Fibroblast of mammary gland (primary cell): ENCODE measurements around the gene STMN1.

Experiments
- DNase-seq: peaks from one replicate; pipeline ENCODE4 v3.0.0-alpha.2; 2010; ENCODE audit warnings: low read depth
- H3K4me3 ChIP-seq: 2 replicates; pipeline ENCODE4 v1.5.1; 2011; ENCODE audit warnings: low read depth, mild to moderate bottlenecking, low read length, moderate library complexity; ENCODE audit not compliant: control insufficient read depth
- TF ChIP-seq, protein P1 (sequence below): conservative IDR thresholded peaks from 2 replicates; pipeline ENCODE4 v1.5.1; 2011; ENCODE audit warnings: low read depth, low read length, inconsistent platforms; ENCODE audit not compliant: control insufficient read depth, insufficient read depth

Gene STMN1

DNA sequence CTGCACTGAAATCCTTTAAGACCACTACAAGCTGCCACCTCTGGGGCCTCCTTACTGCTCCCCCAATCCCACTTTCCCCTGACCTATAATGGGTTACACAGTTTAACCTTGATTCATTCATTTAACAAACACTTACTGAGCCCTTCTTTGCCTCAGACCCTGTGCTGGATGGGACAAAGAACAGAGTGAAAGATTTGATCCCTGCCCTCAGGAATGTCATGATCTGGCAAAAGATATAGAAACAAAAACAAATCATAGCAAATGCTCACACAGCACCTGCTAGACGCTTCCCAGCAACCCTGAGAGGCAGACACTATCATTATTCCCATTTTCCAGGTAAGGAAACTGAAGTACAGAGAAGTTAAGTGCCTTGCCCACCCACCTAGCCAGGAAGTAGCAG is 39.9 kb downstream of the STMN1 start:
- no peak overlapping the region for H3K4me3 ChIP-seq
- TF ChIP-seq, protein P1, sequence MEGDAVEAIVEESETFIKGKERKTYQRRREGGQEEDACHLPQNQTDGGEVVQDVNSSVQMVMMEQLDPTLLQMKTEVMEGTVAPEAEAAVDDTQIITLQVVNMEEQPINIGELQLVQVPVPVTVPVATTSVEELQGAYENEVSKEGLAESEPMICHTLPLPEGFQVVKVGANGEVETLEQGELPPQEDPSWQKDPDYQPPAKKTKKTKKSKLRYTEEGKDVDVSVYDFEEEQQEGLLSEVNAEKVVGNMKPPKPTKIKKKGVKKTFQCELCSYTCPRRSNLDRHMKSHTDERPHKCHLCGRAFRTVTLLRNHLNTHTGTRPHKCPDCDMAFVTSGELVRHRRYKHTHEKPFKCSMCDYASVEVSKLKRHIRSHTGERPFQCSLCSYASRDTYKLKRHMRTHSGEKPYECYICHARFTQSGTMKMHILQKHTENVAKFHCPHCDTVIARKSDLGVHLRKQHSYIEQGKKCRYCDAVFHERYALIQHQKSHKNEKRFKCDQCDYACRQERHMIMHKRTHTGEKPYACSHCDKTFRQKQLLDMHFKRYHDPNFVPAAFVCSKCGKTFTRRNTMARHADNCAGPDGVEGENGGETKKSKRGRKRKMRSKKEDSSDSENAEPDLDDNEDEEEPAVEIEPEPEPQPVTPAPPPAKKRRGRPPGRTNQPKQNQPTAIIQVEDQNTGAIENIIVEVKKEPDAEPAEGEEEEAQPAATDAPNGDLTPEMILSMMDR, result no peak
- no peak for DNase-seq

DNA sequence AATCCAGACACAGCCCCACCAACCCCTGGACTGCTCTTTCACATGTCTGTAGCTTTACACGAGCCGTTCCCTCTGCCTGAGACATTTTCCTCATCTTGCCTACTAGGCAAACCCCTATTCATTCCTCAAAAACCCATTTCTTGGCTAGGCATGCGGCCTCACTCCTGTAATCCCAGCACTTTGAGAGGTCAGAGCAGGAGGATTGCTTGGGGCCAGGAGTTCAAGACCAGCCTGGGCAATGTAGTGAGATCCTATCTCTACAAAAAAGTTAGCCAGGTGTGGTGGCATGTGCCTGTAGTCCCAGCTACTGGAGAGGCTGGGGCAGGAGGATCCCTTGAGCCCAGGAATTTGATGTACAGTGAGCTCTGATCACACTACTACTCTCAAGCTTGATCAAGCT is 41.8 kb downstream of the STMN1 start:
- TF ChIP-seq, protein P1, result no peak

DNA sequence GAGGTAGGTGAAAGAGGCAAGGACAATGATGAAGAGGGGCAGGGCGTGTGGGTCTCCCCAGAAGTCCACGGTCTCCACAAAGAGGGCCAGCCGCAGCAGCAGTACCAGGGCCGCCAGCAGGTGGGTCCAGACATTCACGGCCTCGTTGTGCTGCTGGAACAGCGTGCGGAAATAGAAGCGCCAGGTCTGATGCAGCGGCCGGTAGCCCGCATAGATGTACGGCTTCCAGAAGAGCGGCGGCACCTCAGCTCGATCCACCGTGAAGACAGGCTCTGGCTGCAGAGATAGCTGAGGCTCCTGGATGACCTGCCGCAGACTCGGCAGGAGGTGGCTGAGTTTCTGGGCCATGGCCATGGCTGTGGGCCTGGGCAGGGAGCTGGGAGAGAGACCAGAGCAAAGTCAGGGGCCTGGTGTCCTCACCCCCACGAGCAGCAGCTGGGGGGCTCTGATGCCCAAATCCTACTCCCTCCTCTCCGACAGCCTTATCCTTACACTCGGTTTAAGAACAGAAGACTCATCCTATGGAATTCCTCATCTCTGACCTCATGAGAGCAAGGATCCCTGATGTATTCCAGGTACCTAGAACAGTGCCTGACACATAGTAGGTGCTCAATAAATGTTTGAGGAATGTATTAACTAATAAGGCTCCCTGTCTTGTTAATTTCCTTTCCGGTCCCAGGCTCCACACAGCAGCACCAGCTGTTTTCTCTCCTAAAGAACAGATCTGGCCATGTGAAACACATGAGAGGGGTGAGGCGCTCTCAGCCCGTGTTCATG is 42.5 kb downstream of the STMN1 start:
- no peak for DNase-seq
- TF ChIP-seq, protein P1, result no peak
- no peak overlapping the region for H3K4me3 ChIP-seq

More for the DNA sequence above, 41.8 kb downstream of the STMN1 start:
- no peak for DNase-seq
- no peak overlapping the region for H3K4me3 ChIP-seq

DNA sequence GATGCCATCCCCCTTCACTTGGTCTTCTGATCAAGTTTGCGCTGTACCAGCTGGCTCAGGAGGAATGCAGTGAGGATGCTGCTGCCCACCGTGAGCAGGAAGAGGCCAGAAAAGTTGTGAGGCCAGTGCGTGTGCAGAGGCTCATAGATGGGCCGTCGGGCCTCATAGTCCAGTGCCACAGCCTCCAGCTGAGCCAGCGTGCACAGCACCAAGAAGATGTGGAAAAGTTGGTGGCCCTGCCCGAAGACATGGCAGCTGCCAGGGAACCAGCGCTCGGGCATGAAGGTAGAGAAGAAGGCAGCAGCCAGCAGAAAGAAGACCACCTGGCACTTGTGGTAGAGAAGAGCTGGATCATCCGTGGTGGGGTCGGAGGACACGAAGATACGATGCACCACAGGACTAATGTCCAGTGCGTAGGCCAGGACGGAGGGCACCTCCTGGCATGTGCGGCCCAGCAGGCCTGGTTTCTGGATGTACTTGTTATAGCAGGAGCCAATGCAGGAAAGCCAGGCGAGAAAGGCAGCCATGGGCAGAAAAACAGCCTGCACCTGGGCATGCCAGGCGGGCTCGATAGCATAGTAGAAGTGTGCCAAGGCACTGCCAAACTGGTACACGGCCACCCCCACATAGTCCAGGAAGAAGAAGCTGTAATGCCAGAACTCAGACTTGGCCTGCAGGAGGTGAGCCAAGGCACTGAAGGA is 43.3 kb downstream of the STMN1 start:
- TF ChIP-seq, protein P1, result no peak
- DNase-seq, result no peak
- H3K4me3 ChIP-seq, result no peak overlapping the region

DNA sequence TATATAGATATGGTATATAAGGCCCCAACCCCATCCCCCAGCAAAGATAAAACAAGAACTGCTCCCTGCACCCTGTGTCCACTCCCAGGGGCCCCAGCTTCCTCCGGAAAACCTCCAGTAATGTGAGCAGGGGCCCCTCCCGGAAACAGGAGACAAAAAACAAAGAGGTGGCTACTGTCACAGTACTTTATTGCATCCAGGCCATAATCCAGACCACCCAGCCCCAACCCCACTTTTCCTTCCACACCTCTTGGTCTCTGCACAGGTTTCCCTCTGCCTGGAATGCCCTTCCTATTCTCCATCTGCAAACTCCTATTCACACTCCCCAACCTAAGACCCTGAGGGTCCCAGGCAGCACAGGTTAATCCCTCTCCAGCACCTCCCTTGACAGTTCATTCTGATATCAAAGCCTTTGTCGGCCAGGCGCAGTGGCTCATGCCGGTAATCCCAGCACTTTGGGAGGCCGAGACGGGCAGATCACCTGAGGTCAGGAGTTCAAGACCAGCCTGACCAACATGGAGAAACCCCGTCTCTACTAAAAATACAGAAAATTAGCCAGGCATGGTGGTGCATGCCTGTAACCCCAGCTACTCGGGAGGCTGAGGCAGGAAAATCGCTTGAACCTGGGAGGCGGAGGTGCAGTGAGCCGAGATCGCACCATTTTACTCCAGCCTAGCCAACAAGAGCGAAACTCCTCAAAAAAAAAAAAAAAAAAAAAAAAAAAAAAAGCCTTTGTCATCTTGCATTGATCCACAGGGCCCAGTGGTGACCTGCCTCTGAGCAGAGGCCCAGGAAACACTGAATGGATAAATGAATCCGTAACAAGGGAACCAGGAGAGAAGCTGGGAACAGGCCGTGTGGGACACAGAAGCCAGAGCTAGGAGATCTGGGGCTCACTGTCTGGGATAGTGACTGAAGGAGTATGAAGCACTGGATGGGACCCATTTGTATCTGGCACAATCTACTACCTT is 44.6 kb downstream of the STMN1 start:
- TF ChIP-seq, protein P1, result no peak
- no peak overlapping the region for H3K4me3 ChIP-seq
- DNase-seq, result no peak
